ENCODE data around the gene OGFOD1. TPM values are rescaled to one million over a fixed set of nuclear protein-coding genes. Genes with fewer than 3 reads are reported as not detected.

The OGFOD1 gene
- polyA plus RNA-seq, 3 donors, result 8.2 to 37.9 (median 23.4) TPM

GRCh38 chr16:56468800-56469199, 17.4 kb downstream of the OGFOD1 start:
- no peaks in the 10 kb centered on the region for H3K79me2 ChIP-seq (ENCODE audit: insufficient read depth, low read length)
- no peaks in the 10 kb centered on the region for H4K20me1 ChIP-seq (ENCODE audit: insufficient read depth, low read length)
- H3K27me3 Mint-ChIP-seq (ENCODE audit: low read depth in 3 of 3), result no peaks in the 10 kb centered on the region
- H3K9me3 Mint-ChIP-seq, result no peaks in the 10 kb centered on the region
- peaks cover 87 to 99% of the 10 kb centered on the region in 2 donors for H3K36me3 Mint-ChIP-seq
- no peaks in the 10 kb centered on the region for H3K9me3 ChIP-seq (replicated peaks in 1 of 2; ENCODE audit: control insufficient read depth in 1 of 2, insufficient read depth in 1 of 2, low read length in 2 of 2)
- H3K27me3 ChIP-seq (ENCODE audit: control insufficient read depth in 2 of 2, insufficient read depth in 2 of 2, low read length in 2 of 2), result no peaks in the 10 kb centered on the region
- no peak overlapping the region for H2AFZ ChIP-seq (ENCODE audit: insufficient read depth, low read depth, low read length, poor library complexity, severe bottlenecking)
- no peak for TF ChIP-seq CTCF (IDR thresholded peaks at IDR 0.05)
- no peak overlapping the region for H3K27ac Mint-ChIP-seq
- DNase-seq, result no peak
- H3K4me3 ChIP-seq (replicated peaks in 1 of 3; ENCODE audit: low read depth in 2 of 3, low read length in 3 of 3), result no peak overlapping the region
- H3K4me2 ChIP-seq (replicated peaks; ENCODE audit: extremely low read depth, low read length, poor library complexity, severe bottlenecking), result no peak overlapping the region
- no peaks in the 10 kb centered on the region for H3K4me1 ChIP-seq (ENCODE audit: control insufficient read depth in 1 of 2, insufficient read depth in 2 of 2, low read length in 2 of 2)
- H3K9ac ChIP-seq (ENCODE audit: insufficient read depth, low read length, poor library complexity, severe bottlenecking), result no peak overlapping the region
- intact Hi-C loops (cut with micrococcal nuclease), result no loop called here
- no peak overlapping the region for H3K27ac ChIP-seq (ENCODE audit: low read depth in 1 of 2, low read length in 2 of 2)
- H3K4me1 Mint-ChIP-seq, result no peaks in the 10 kb centered on the region
- peaks cover 92 to 98% of the 10 kb centered on the region in 2 donors for H3K36me3 ChIP-seq (replicated peaks in 1 of 2; ENCODE audit: control insufficient read depth in 1 of 2, insufficient read depth in 2 of 2, low read length in 2 of 2)
- no peak overlapping the region for H3K4me3 Mint-ChIP-seq

- Mint-ChIP-seq H3K27ac (peak overlapping the region in 2 of 7 donors; percentile 11 to 56), H3K4me3 (no peak overlapping the region), H3K4me1 (no peaks in the 10 kb centered on the region), H3K27me3 (ENCODE audit: low read depth in 3 of 3) (no peaks in the 10 kb centered on the region), H3K9me3 (no peaks in the 10 kb centered on the region), H3K36me3 (peaks cover 80 to 98% of the 10 kb centered on the region in 2 donors)
- Histone ChIP-seq H3K9me3 (replicated peaks in 1 of 2; ENCODE audit: control insufficient read depth in 1 of 2, insufficient read depth in 1 of 2, low read length in 2 of 2) (no peaks in the 10 kb centered on the region), H3K27me3 (ENCODE audit: control insufficient read depth in 2 of 2, insufficient read depth in 2 of 2, low read length in 2 of 2) (no peaks in the 10 kb centered on the region), H3K4me1 (ENCODE audit: control insufficient read depth in 1 of 2, insufficient read depth in 2 of 2, low read length in 2 of 2) (no peaks in the 10 kb centered on the region), H3K9ac (ENCODE audit: insufficient read depth, low read length, poor library complexity, severe bottlenecking) (no peak overlapping the region), H3K4me3 (replicated peaks in 1 of 3; ENCODE audit: low read depth in 2 of 3, low read length in 3 of 3) (no peak overlapping the region), H3K27ac (ENCODE audit: low read depth in 1 of 2, low read length in 2 of 2) (no peak overlapping the region), H4K20me1 (ENCODE audit: insufficient read depth, low read length) (no peaks in the 10 kb centered on the region), H2AFZ (ENCODE audit: insufficient read depth, low read depth, low read length, poor library complexity, severe bottlenecking) (no peak overlapping the region), H3K36me3 (replicated peaks in 1 of 2; ENCODE audit: control insufficient read depth in 1 of 2, insufficient read depth in 2 of 2, low read length in 2 of 2) (peaks cover 86 to 98% of the 10 kb centered on the region in 2 donors), H3K4me2 (replicated peaks; ENCODE audit: extremely low read depth, low read length, poor library complexity, severe bottlenecking) (no peak overlapping the region), H3K79me2 (ENCODE audit: insufficient read depth, low read length) (no peaks in the 10 kb centered on the region)
- 100% methylated on average over 2 of the region's 7 CpGs for WGBS (ENCODE audit: insufficient coverage)
- intact Hi-C loops (cut with micrococcal nuclease), result no loop called here
- no peak for DNase-seq
- no peak for TF ChIP-seq CTCF (IDR thresholded peaks at IDR 0.05)
These were observed 18.4 kb downstream of the OGFOD1 start for GRCh38 chr16:56469748-56470147.

All from CD14-positive monocyte (primary cell).